Keratinocyte (primary cell): Measurements from ENCODE around the gene PRELID1.

ENCODE experiments used
- CTCF ChIP-seq, 3 experiments: IDR thresholded peaks in 1 of 3; conservative IDR thresholded peaks in 1 of 3; optimal IDR thresholded peaks in 1 of 3; 2 replicates in 2 of 3; 3 replicates in 1 of 3; pipeline versions ENCODE3 to v1.5.1; 2011; ENCODE audit warnings: low read length in 3 of 3, mild to moderate bottlenecking in 3 of 3, moderate library complexity in 2 of 3, control low read depth in 1 of 3, inconsistent platforms in 1 of 3; ENCODE audit not compliant: insufficient read depth in 2 of 3; ENCODE audit errors: extremely low read depth in 1 of 3
- EZH2 ChIP-seq: IDR thresholded peaks from one replicate; pipeline ENCODE4 v1.6.1; 2012; ENCODE audit warnings: inconsistent platforms, mild to moderate bottlenecking, low read length, moderate library complexity

- TF ChIP-seq CTCF (optimal IDR thresholded peaks at IDR 0.05 in 1 of 3, IDR thresholded peaks at IDR 0.05 in 1 of 3, conservative IDR thresholded peaks at IDR 0.05 in 1 of 3; ENCODE audit: extremely low read depth in 1 of 3, insufficient read depth in 2 of 3, low read length in 3 of 3), result no peak
- no peak for TF ChIP-seq EZH2
Measured at GRCh38 chr5:177334155-177334551, 30.6 kb downstream of the PRELID1 start.
